ENCODE results near the gene SUSD6. TPM values are rescaled to one million over a fixed set of nuclear protein-coding genes. Genes with fewer than 3 reads are reported as not detected.
"Not testable (repeated sequence)": the region's sequence is repeated elsewhere in the genome, so short reads cannot be mapped to it uniquely, and the experiment has no call there.

SUSD6 gene
- total RNA-seq, 2 experiments from 2014 or later: 23.1 to 43.6 TPM

DNA sequence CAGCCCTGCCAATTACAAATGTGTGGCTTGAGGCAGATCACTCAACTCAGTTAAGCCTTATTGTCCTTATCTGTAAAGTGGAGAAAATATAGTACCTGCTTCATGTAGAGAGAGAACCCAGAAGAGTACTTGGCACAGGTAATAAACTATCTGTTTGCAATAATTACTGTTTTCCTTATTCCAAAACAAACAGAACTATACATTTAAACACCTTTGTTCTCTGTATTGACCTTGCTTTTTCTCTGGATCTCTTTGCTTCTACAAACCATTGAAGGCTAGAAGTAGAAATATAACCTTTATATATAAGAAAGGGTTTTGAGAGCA lies 84.8 kb downstream of the SUSD6 start:
- peaks cover 92% of the 10 kb centered on the region for H3K4me1 ChIP-seq (ENCODE audit: insufficient read depth, low read length, poor library complexity, severe bottlenecking)
- ChIA-PET POLR2A (interaction anchor here (0.5 kb wide), 1 partner anchor 106 kb away, joined by 6 read pairs; no protein-coding TSS in a partner anchor), CTCF (ENCODE audit: unreplicated experiment) (interaction anchor here (0.7 kb wide), 1 partner anchor 8 kb away, joined by 5 read pairs; no protein-coding TSS in a partner anchor)
- TF ChIP-seq, protein P1, sequence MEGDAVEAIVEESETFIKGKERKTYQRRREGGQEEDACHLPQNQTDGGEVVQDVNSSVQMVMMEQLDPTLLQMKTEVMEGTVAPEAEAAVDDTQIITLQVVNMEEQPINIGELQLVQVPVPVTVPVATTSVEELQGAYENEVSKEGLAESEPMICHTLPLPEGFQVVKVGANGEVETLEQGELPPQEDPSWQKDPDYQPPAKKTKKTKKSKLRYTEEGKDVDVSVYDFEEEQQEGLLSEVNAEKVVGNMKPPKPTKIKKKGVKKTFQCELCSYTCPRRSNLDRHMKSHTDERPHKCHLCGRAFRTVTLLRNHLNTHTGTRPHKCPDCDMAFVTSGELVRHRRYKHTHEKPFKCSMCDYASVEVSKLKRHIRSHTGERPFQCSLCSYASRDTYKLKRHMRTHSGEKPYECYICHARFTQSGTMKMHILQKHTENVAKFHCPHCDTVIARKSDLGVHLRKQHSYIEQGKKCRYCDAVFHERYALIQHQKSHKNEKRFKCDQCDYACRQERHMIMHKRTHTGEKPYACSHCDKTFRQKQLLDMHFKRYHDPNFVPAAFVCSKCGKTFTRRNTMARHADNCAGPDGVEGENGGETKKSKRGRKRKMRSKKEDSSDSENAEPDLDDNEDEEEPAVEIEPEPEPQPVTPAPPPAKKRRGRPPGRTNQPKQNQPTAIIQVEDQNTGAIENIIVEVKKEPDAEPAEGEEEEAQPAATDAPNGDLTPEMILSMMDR (conservative IDR thresholded peaks at IDR 0.05; ENCODE audit: low read length): no peak
- TF ChIP-seq EZH2phosphoT487 (IDR thresholded peaks at IDR 0.05; ENCODE audit: borderline replicate concordance, low read depth, low read length): no peak
- intact Hi-C loops (cut with micrococcal nuclease; ENCODE audit: unreplicated experiment): no loop called here
- H3K79me2 ChIP-seq (ENCODE audit: insufficient read depth, low read depth, low read length): peaks cover 98% of the 10 kb centered on the region
- peak overlapping the region; percentile 84 for H3K27ac ChIP-seq (ENCODE audit: low read depth, low read length, poor library complexity, severe bottlenecking)
- no peaks in the 10 kb centered on the region for H3K9me2 ChIP-seq (ENCODE audit: insufficient read depth, low read length)
- H3K9me3 ChIP-seq (ENCODE audit: low read length): no peaks in the 10 kb centered on the region
- H4K20me1 ChIP-seq (ENCODE audit: insufficient read depth, low read length): peaks cover 33% of the 10 kb centered on the region
- H3K4me3 ChIP-seq (ENCODE audit: low read depth, low read length, poor library complexity, severe bottlenecking): peak overlapping the region; percentile 29
- H3K36me3 ChIP-seq (ENCODE audit: insufficient read depth, low read length): peaks cover 11% of the 10 kb centered on the region
- no peak for DNase-seq (ENCODE audit: low spot score)
- H2AFZ ChIP-seq (ENCODE audit: low read length): no peak overlapping the region
- no TSS peak for BruUV-seq (replicated peaks)
- H3K4me2 ChIP-seq (ENCODE audit: low read length): peak overlapping the region; percentile 84

DNA sequence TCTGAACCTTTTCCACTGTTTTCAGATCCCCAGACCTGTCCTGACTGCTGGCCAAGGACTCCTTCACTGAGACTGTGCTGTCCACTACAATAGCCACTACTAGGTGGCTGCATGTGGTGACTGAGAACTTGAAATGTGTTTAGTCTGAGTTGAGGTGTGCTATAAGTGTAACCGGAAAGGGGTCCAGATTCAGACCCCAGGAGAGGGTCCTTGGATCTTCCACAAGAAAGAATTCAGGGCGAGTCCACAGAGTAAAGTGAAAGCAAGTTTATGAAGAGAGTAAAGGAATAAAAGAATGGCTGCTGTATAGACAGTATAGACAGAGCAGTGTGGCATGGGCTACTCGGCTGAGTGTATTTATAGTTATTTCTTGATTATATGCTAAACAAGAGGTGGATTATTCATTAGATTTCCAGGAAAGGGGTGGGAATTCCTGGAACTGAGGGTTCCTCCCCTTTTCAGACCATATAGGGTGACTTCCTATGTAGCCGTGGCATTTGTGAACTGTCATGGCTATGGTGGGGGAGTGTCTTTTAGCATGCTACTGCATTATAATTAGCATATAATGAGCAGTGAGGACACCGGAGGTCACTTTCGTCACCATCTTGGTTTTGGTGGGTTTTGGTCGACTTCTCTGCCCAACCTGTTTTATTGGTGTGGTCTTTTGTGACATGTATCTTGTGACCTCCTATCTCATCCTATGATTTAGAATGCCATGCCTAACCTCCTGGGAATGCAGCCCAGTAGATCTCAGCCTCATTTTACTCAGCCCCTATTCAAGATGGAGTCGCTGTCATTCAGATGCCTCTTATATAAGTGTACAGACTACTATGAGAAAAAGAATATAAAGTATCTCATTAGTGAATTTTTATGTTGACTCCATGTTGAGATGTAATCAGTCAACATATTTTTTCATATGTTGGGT lies 85.5 kb downstream of the SUSD6 start:
- Histone ChIP-seq H3K36me3 (ENCODE audit: insufficient read depth, low read length) (peaks cover 7% of the 10 kb centered on the region), H3K79me2 (ENCODE audit: insufficient read depth, low read depth, low read length) (peaks cover 99% of the 10 kb centered on the region), H2AFZ (ENCODE audit: low read length) (no peak overlapping the region), H3K4me1 (ENCODE audit: insufficient read depth, low read length, poor library complexity, severe bottlenecking) (peaks cover 92% of the 10 kb centered on the region), H4K20me1 (ENCODE audit: insufficient read depth, low read length) (peaks cover 36% of the 10 kb centered on the region), H3K4me2 (ENCODE audit: low read length) (peak overlapping the region; percentile 84), H3K9me2 (ENCODE audit: insufficient read depth, low read length) (no peaks in the 10 kb centered on the region), H3K4me3 (ENCODE audit: low read depth, low read length, poor library complexity, severe bottlenecking) (no peak overlapping the region), H3K9me3 (ENCODE audit: low read length) (no peaks in the 10 kb centered on the region), H3K27ac (ENCODE audit: low read depth, low read length, poor library complexity, severe bottlenecking) (peak overlapping the region; percentile 84)
- intact Hi-C loops (cut with micrococcal nuclease; ENCODE audit: unreplicated experiment): no loop called here
- BruUV-seq (replicated peaks): no TSS peak
- POLR2A ChIA-PET: no interaction called here
- CTCF ChIA-PET (ENCODE audit: unreplicated experiment): no interaction called here
- TF ChIP-seq, protein P1 (conservative IDR thresholded peaks at IDR 0.05; ENCODE audit: low read length): no peak
- no peak for TF ChIP-seq EZH2phosphoT487 (IDR thresholded peaks at IDR 0.05; ENCODE audit: borderline replicate concordance, low read depth, low read length)
- DNase-seq (ENCODE audit: low spot score): no peak

DNA sequence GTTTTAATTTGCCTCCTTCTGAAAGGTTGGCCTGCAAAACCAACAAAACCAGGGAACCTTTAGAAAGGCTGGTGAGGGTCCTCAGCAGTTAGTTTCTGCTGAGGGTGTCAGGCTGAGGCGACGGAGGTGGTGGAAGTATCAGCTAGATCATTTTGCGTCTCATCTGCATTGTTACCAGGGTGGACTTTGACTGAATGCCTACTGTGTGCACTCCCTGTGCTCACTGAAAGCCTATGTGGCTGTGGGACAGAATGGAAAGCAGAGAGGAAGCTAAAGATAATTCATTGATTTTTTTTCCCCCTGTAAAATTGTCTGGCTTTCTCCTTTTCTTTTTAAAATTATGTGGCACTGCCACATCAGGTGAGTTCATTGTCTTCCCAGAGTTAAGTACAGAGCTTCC lies 87.2 kb downstream of the SUSD6 start:
- BruUV-seq (replicated peaks): no TSS peak
- Histone ChIP-seq H3K4me1 (ENCODE audit: insufficient read depth, low read length, poor library complexity, severe bottlenecking) (peaks cover 92% of the 10 kb centered on the region), H3K4me3 (ENCODE audit: low read depth, low read length, poor library complexity, severe bottlenecking) (no peak overlapping the region), H2AFZ (ENCODE audit: low read length) (no peak overlapping the region), H3K36me3 (ENCODE audit: insufficient read depth, low read length) (peaks cover 7% of the 10 kb centered on the region), H3K79me2 (ENCODE audit: insufficient read depth, low read depth, low read length) (peaks cover 98% of the 10 kb centered on the region), H3K27ac (ENCODE audit: low read depth, low read length, poor library complexity, severe bottlenecking) (no peak overlapping the region), H3K4me2 (ENCODE audit: low read length) (no peak overlapping the region), H3K9me3 (ENCODE audit: low read length) (no peaks in the 10 kb centered on the region), H3K9me2 (ENCODE audit: insufficient read depth, low read length) (no peaks in the 10 kb centered on the region), H4K20me1 (ENCODE audit: insufficient read depth, low read length) (peaks cover 37% of the 10 kb centered on the region)
- TF ChIP-seq, protein P1 (conservative IDR thresholded peaks at IDR 0.05; ENCODE audit: low read length): no peak
- TF ChIP-seq EZH2phosphoT487 (IDR thresholded peaks at IDR 0.05; ENCODE audit: borderline replicate concordance, low read depth, low read length): no peak
- POLR2A ChIA-PET: interaction anchor here (0.6 to 0.9 kb wide), 3 partner anchors 9 to 94 kb away, joined by 3 to 4 read pairs (median 3); no protein-coding TSS in a partner anchor
- CTCF ChIA-PET (ENCODE audit: unreplicated experiment): no interaction called here
- no peak for DNase-seq (ENCODE audit: low spot score)
- intact Hi-C loops (cut with micrococcal nuclease; ENCODE audit: unreplicated experiment): no loop called here

DNA sequence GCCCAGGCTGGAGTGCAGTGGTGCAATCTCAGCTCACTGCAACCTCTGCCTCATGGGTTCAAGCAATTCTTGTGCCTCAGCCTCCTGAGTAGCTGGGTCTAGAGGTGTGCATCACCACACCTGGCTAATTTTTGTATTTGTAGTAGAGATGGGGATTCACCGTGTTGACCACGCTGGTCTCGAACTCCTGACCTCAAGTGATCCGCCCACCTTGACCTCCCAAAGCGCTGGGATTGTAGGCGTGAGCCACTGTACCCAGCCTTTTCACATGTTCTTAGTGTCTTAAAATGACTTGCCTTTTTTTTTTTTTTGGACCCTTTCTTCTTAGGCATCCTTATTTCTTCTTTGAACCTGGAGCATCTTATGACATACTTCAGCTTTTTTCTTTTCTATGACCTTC lies 87.8 kb downstream of the SUSD6 start:
- H3K9me2 ChIP-seq (ENCODE audit: insufficient read depth, low read length); DNase-seq (ENCODE audit: low spot score); H3K4me3 ChIP-seq (ENCODE audit: low read depth, low read length, poor library complexity, severe bottlenecking); intact Hi-C loops (cut with micrococcal nuclease; ENCODE audit: unreplicated experiment); CTCF ChIA-PET (ENCODE audit: unreplicated experiment); H3K9me3 ChIP-seq (ENCODE audit: low read length); H3K27ac ChIP-seq (ENCODE audit: low read depth, low read length, poor library complexity, severe bottlenecking); BruUV-seq (replicated peaks); H2AFZ ChIP-seq (ENCODE audit: low read length): not testable (repeated sequence)
- POLR2A ChIA-PET: interaction anchor here (0.7 to 0.9 kb wide), 3 partner anchors 9 to 86 kb away, joined by 3 to 5 read pairs (median 4); no protein-coding TSS in a partner anchor
- peaks cover 98% of the 10 kb centered on the region for H3K79me2 ChIP-seq (ENCODE audit: insufficient read depth, low read depth, low read length)
- 0 out of 2 replicates have a peak overlapping the region, but pooled peaks have one; percentile 22 for H3K4me2 ChIP-seq (ENCODE audit: low read length)
- peaks cover 36% of the 10 kb centered on the region for H4K20me1 ChIP-seq (ENCODE audit: insufficient read depth, low read length)
- peaks cover 92% of the 10 kb centered on the region for H3K4me1 ChIP-seq (ENCODE audit: insufficient read depth, low read length, poor library complexity, severe bottlenecking)
- peaks cover 14% of the 10 kb centered on the region for H3K36me3 ChIP-seq (ENCODE audit: insufficient read depth, low read length)
